ENCODE results near the gene DEGS1. TPM values are rescaled to one million over a fixed set of nuclear protein-coding genes. Genes with fewer than 3 reads are reported as not detected.

Gene DEGS1
- total and polyA plus RNA-seq, 10 of the 15 experiments (the other 5 are each of a cell fraction or from before 2014, with no cell fraction given), result 16.5 to 133 (median 46.0) TPM

DNA sequence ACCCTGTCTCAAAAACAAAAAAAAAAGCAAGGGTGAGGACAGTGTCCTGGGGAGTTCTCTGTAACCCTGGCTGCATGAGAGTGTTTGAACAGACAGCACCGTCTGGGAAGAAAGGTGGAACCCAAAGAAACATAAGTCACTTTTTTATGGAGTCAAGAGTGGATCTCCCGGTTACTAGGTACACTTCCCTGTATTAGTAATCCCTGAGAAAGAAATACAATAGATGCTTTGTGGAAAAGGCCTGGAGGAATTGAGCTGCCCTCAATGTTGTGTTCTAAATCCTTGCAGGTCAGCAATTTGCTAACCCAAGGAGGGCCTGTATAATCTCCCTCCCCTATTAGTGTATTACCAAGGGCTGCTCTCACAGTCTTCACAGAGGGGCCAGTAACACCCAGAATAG is 16.6 kb downstream of the DEGS1 start:
- Histone ChIP-seq H3K9me3 (replicated peaks; ENCODE audit: control insufficient read depth, insufficient read depth, low read length) (no peaks in the 10 kb centered on the region), H3K9ac (ENCODE audit: control insufficient read depth, insufficient read depth, low read length) (no peak overlapping the region), H3K27me3 (replicated peaks in 1 of 2; ENCODE audit: control insufficient read depth in 2 of 2, insufficient read depth in 2 of 2, low read length in 1 of 2) (no peaks in the 10 kb centered on the region), H3K4me1 (ENCODE audit: control insufficient read depth, insufficient read depth, low read length) (peaks cover 19% of the 10 kb centered on the region), H2AFZ (ENCODE audit: control insufficient read depth, low read depth, low read length) (no peak overlapping the region), H3K79me2 (ENCODE audit: control insufficient read depth, insufficient read depth, low read length) (no peaks in the 10 kb centered on the region), H3K4me2 (ENCODE audit: control insufficient read depth, insufficient read depth) (no peak overlapping the region), H3K4me3 (no peak overlapping the region), H3K27ac (ENCODE audit: control insufficient read depth, insufficient read depth) (no peak overlapping the region), H3K36me3 (ENCODE audit: control insufficient read depth in 2 of 2, insufficient read depth in 2 of 2, low read length in 1 of 2) (no peaks in the 10 kb centered on the region), H4K20me1 (ENCODE audit: control insufficient read depth, insufficient read depth) (no peaks in the 10 kb centered on the region; the same call in 1 of the 2 replicates)
- whole genome bisulfite sequencing (ENCODE audit: insufficient coverage, insufficient replicate concordance, low lambda C conversion rate, missing lambda C conversion rate), result 100% methylated on average over 2 of the region's 2 CpGs
- FAIRE-seq (no peak), ATAC-seq (no peak), DNase-seq (ENCODE audit: low read depth, low spot score) (no peak)
- BruUV-seq (replicated peaks), result no TSS peak
- POLR2A ChIA-PET, result no interaction called here
- intact Hi-C loops (cut with micrococcal nuclease; ENCODE audit: unreplicated experiment), result no loop called here
- TF ChIP-seq ZNF592 (IDR thresholded peaks at IDR 0.05) (no peak), POU2F2 (IDR thresholded peaks at IDR 0.05; ENCODE audit: borderline replicate concordance, low read depth, low read length) (no peak), PAX5 (IDR thresholded peaks at IDR 0.05; ENCODE audit: borderline replicate concordance, low read depth, low read length) (no peak), ZNF384 (IDR thresholded peaks at IDR 0.05; ENCODE audit: borderline replicate concordance, low read depth, low read length) (no peak), CEBPB (IDR thresholded peaks at IDR 0.05; ENCODE audit: borderline replicate concordance in 1 of 2, low read depth in 2 of 2, low read length in 2 of 2) (no peak), NFXL1 (IDR thresholded peaks at IDR 0.05; ENCODE audit: borderline replicate concordance) (no peak), CEBPZ (IDR thresholded peaks at IDR 0.05; ENCODE audit: low read depth, low read length) (no peak), KAT2A (conservative IDR thresholded peaks at IDR 0.05; ENCODE audit: control insufficient read depth, low read depth, low read length) (no peak), HDGF (IDR thresholded peaks at IDR 0.05) (no peak), HCFC1 (IDR thresholded peaks at IDR 0.05; ENCODE audit: low read length) (no peak), ZBED1 (IDR thresholded peaks at IDR 0.05; ENCODE audit: borderline replicate concordance) (no peak)
- TF ChIP-seq, protein P1, sequence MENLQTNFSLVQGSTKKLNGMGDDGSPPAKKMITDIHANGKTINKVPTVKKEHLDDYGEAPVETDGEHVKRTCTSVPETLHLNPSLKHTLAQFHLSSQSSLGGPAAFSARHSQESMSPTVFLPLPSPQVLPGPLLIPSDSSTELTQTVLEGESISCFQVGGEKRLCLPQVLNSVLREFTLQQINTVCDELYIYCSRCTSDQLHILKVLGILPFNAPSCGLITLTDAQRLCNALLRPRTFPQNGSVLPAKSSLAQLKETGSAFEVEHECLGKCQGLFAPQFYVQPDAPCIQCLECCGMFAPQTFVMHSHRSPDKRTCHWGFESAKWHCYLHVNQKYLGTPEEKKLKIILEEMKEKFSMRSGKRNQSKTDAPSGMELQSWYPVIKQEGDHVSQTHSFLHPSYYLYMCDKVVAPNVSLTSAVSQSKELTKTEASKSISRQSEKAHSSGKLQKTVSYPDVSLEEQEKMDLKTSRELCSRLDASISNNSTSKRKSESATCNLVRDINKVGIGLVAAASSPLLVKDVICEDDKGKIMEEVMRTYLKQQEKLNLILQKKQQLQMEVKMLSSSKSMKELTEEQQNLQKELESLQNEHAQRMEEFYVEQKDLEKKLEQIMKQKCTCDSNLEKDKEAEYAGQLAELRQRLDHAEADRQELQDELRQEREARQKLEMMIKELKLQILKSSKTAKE (IDR thresholded peaks at IDR 0.05; ENCODE audit: low read depth, poor library complexity, severe bottlenecking), result no peak
- in situ Hi-C loops (cut with MboI), result no loop called here
- RAD21 ChIA-PET (ENCODE audit: unreplicated experiment), result no interaction called here
- SMC1A ChIA-PET (ENCODE audit: uncharacterized antibody, unreplicated experiment), result interaction anchor here (0.6 kb wide), 1 partner anchor 89 kb away, joined by 5 read pairs; no protein-coding TSS in a partner anchor
- CTCF ChIA-PET, result interaction anchor here (0.6 to 0.7 kb wide), 3 partner anchors 11 to 1261 kb away, joined by 3 to 6 read pairs (median 4); no protein-coding TSS in a partner anchor
